GM23338 (cell line): Measurements from ENCODE around the gene NDUFA12. TPM values are rescaled to one million over a fixed set of nuclear protein-coding genes. Genes with fewer than 3 reads are reported as not detected.

Experiments used
- ATAC-seq: fragments of 200-7000 bp; cut with Tn5 transposase; 3 replicates; pipeline ENCODE4 v1.9.1; 2020
- DNase-seq: peaks from one replicate; pipeline ENCODE4 v3.0.0-alpha.2; 2015; ENCODE audit warnings: low spot score
- H2AFZ ChIP-seq: fragments of 200-600 bp; sonication (generic); 2 replicates; pipeline ENCODE4 v1.8.0; 2016; ENCODE audit warnings: antibody characterized with exemption, mild to moderate bottlenecking, moderate library complexity
- H3F3A ChIP-seq: fragments of 200-600 bp; sonication (generic); replicated peaks from 2 replicates; pipeline ENCODE4 v1.8.0; 2017; ENCODE audit warnings: antibody characterized with exemption, mixed run types, low read depth
- H3K27ac ChIP-seq: fragments of 200-600 bp; sonication (generic); 2 replicates; pipeline ENCODE4 v1.6.1; 2016; ENCODE audit warnings: low read depth
- H3K27me3 ChIP-seq: fragments of 200-600 bp; sonication (generic); 2 replicates; pipeline ENCODE4 v1.8.0; 2016; ENCODE audit warnings: mild to moderate bottlenecking, mixed run types, moderate library complexity; ENCODE audit not compliant: insufficient read depth
- H3K36me3 ChIP-seq: fragments of 200-600 bp; sonication (generic); 2 replicates; pipeline ENCODE4 v1.8.0; 2016; ENCODE audit warnings: mild to moderate bottlenecking; ENCODE audit not compliant: insufficient read depth
- H3K4me1 ChIP-seq: fragments of 200-600 bp; sonication (generic); 2 replicates; pipeline ENCODE4 v1.8.0; 2016; ENCODE audit warnings: mild to moderate bottlenecking, moderate library complexity; ENCODE audit not compliant: insufficient read depth
- H3K4me2 ChIP-seq: fragments of 200-600 bp; sonication (generic); 2 replicates; pipeline ENCODE4 v1.7.1; 2017; ENCODE audit warnings: mixed run types
- H3K4me3 ChIP-seq: fragments of 200-600 bp; sonication (generic); 2 replicates; pipeline ENCODE4 v1.6.1; 2016; ENCODE audit warnings: mixed run types
- H3K79me2 ChIP-seq: fragments of 200-600 bp; sonication (generic); replicated peaks from 2 replicates; pipeline ENCODE4 v1.8.0; 2017; ENCODE audit warnings: mild to moderate bottlenecking; ENCODE audit not compliant: insufficient read depth
- H3K9me2 ChIP-seq: fragments of 200-600 bp; sonication (generic); 2 replicates; pipeline ENCODE4 v1.8.0; 2017; ENCODE audit not compliant: insufficient read depth
- H4K20me1 ChIP-seq: fragments of 200-600 bp; sonication (generic); replicated peaks from 2 replicates; pipeline ENCODE4 v1.8.0; 2017; ENCODE audit warnings: mild to moderate bottlenecking; ENCODE audit not compliant: insufficient read depth
- H3K27ac Mint-ChIP-seq: 2 replicates; pipeline ENCODE4 v1.8.0; 2020; ENCODE audit warnings: inconsistent platforms, mild to moderate bottlenecking, moderate library complexity, mixed read lengths
- H3K27me3 Mint-ChIP-seq: 3 replicates; pipeline ENCODE4 v1.8.0; 2022; ENCODE audit warnings: low read depth, mild to moderate bottlenecking, moderate library complexity, mixed read lengths, inconsistent platforms; ENCODE audit not compliant: insufficient read depth, poor library complexity
- H3K36me3 Mint-ChIP-seq: 3 replicates; pipeline ENCODE4 v1.8.0; 2021; ENCODE audit warnings: low read depth, mild to moderate bottlenecking, inconsistent platforms, moderate library complexity, mixed read lengths
- H3K4me1 Mint-ChIP-seq: 3 replicates; pipeline ENCODE4 v1.8.0; 2020; ENCODE audit warnings: mild to moderate bottlenecking, inconsistent platforms, mixed read lengths
- H3K4me3 Mint-ChIP-seq: 3 replicates; pipeline ENCODE4 v1.8.0; 2021; ENCODE audit warnings: moderate library complexity, mild to moderate bottlenecking, inconsistent platforms, mixed read lengths
- H3K9me3 Mint-ChIP-seq: 3 replicates; pipeline ENCODE4 v1.8.0; 2020; ENCODE audit warnings: moderate library complexity, mild to moderate bottlenecking, inconsistent platforms, mixed read lengths
- CREB1 ChIP-seq: fragments of 250-450 bp; sonication (Bioruptor Pico); IDR thresholded peaks from 2 replicates; pipeline ENCODE4 v1.5.0; 2020; ENCODE audit warnings: low read depth, mild to moderate bottlenecking, moderate library complexity
- CTCF ChIP-seq, 2 experiments: fragments of 200-600 bp in 1 of 2; sonication (generic) in 1 of 2; conservative IDR thresholded peaks; 2 replicates each; pipeline versions ENCODE4 v1.5.1 to v1.6.1; 2016 to 2017; ENCODE audit warnings: antibody characterized with exemption in 2 of 2, low read depth in 2 of 2, mild to moderate bottlenecking in 2 of 2, moderate library complexity in 1 of 2
- EZH2 ChIP-seq: fragments of 200-600 bp; sonication (generic); IDR thresholded peaks from one replicate; pipeline ENCODE4 v1.8.0; 2017; ENCODE audit warnings: antibody characterized with exemption, mild to moderate bottlenecking, low read depth; ENCODE audit not compliant: unreplicated experiment
- EZH2phosphoT487 ChIP-seq: fragments of 200-600 bp; sonication (generic); IDR thresholded peaks from one replicate; pipeline ENCODE4 v1.8.1; 2018; ENCODE audit warnings: antibody characterized with exemption; ENCODE audit not compliant: unreplicated experiment
- JUNB ChIP-seq: IDR thresholded peaks from one replicate; pipeline ENCODE4 v1.6.1; 2016; ENCODE audit warnings: antibody characterized with exemption; ENCODE audit not compliant: unreplicated experiment
- NANOG ChIP-seq: IDR thresholded peaks from 2 replicates; pipeline ENCODE4 v1.6.1; 2016; ENCODE audit warnings: antibody characterized with exemption, borderline replicate concordance
- POLR2AphosphoS5 ChIP-seq: IDR thresholded peaks from 2 replicates; pipeline ENCODE4 v1.6.1; 2016; ENCODE audit warnings: antibody characterized with exemption, low read depth
- REST ChIP-seq: IDR thresholded peaks from one replicate; pipeline ENCODE4 v1.6.1; 2018; ENCODE audit warnings: antibody characterized with exemption; ENCODE audit not compliant: unreplicated experiment
- STAT1 ChIP-seq: IDR thresholded peaks from one replicate; pipeline ENCODE4 v1.6.1; 2016; ENCODE audit warnings: antibody characterized with exemption; ENCODE audit not compliant: unreplicated experiment
- ZNF114 ChIP-seq: fragments of 250-450 bp; sonication (Bioruptor Pico); IDR thresholded peaks from 2 replicates; pipeline ENCODE4 v1.5.0; 2020; ENCODE audit warnings: mild to moderate bottlenecking, moderate library complexity
- ZNF331 ChIP-seq: fragments of 250-450 bp; sonication (Bioruptor Pico); IDR thresholded peaks from 2 replicates; pipeline ENCODE4 v1.5.0; 2020; ENCODE audit warnings: low read depth, mild to moderate bottlenecking, moderate library complexity
- ZNF462 ChIP-seq: fragments of 250-450 bp; sonication (Bioruptor Pico); IDR thresholded peaks from 2 replicates; pipeline ENCODE4 v1.5.0; 2020; ENCODE audit warnings: mild to moderate bottlenecking, moderate library complexity
- polyA plus RNA-seq: library from polyadenylated mRNA; unstranded; fragments of >200 nt; fragmentation: Nextera tagmentation; extraction: Ambion mirVana; gene quantifications from 2 replicates; pipeline ENCODE4 v1.2.1, GENCODE V29; 2016
- total RNA-seq: library from RNA; depleted of rRNA; stranded (reverse); fragments of >200 nt; shearing (Covaris generic); gene quantifications from 2 replicates; pipeline ENCODE4 v1.2.3, GENCODE V29; 2014
- TF ChIP-seq, protein P1 (sequence below): IDR thresholded peaks from 2 replicates; pipeline ENCODE4 v1.6.1; 2016; ENCODE audit warnings: antibody characterized with exemption

NDUFA12 gene
- total and polyA plus RNA-seq, 2 experiments from 2014 or later = 84.9 to 386 TPM

DNA sequence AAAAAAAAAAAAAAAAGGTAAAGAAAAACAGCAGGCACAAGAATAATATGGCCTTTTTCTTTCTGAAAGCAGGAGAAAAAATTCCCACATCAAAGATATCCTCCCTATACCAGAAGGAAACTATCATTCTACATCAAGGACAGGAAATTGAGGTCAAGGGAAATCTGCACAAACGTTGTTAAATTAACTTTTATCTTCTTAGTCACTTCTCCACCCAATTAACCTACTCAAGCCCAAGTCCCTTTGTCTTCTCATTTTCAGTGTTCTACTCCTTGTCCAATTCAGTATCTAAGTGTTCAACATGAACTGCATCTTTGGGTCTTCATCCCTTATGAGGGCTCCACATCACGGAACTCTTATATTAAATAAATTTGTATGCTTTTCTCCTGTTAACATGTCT lies 15.7 kb downstream of the NDUFA12 start:
- Histone ChIP-seq H2AFZ (no peak overlapping the region), H3K4me1 (0 out of 2 replicates have a peak, but pooled peaks cover 6% of the 10 kb centered on the region), H3K27ac (0 out of 2 replicates have a peak overlapping the region, but pooled peaks have one; percentile 18), H3K36me3 (no peaks in the 10 kb centered on the region), H3K27me3 (no peaks in the 10 kb centered on the region), H3K4me2 (no peak overlapping the region), H4K20me1 (no peaks in the 10 kb centered on the region), H3K79me2 (no peaks in the 10 kb centered on the region; the same call in 1 of the 2 replicates), H3F3A (no peaks in the 10 kb centered on the region), H3K9me2 (no peaks in the 10 kb centered on the region), H3K4me3 (no peak overlapping the region)
- DNase-seq = no peak
- Mint-ChIP-seq H3K9me3 (no peaks in the 10 kb centered on the region), H3K36me3 (peaks cover 10% of the 10 kb centered on the region; the same call in 2 of the 3 replicates), H3K27me3 (peaks cover 3% of the 10 kb centered on the region), H3K27ac (no peak overlapping the region), H3K4me3 (no peak overlapping the region), H3K4me1 (peaks cover 12% of the 10 kb centered on the region)
- TF ChIP-seq, protein P1, sequence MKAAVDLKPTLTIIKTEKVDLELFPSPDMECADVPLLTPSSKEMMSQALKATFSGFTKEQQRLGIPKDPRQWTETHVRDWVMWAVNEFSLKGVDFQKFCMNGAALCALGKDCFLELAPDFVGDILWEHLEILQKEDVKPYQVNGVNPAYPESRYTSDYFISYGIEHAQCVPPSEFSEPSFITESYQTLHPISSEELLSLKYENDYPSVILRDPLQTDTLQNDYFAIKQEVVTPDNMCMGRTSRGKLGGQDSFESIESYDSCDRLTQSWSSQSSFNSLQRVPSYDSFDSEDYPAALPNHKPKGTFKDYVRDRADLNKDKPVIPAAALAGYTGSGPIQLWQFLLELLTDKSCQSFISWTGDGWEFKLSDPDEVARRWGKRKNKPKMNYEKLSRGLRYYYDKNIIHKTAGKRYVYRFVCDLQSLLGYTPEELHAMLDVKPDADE = no peak
- TF ChIP-seq CREB1 (CRISPR knock-in tag) (no peak), STAT1 (no peak), JUNB (no peak), CTCF (conservative IDR thresholded peaks at IDR 0.05; ENCODE audit: low read depth in 2 of 2) (no peak), EZH2 (no peak), REST (no peak), ZNF114 (no peak), NANOG (no peak), ZNF331 (CRISPR knock-in tag) (no peak), POLR2AphosphoS5 (no peak), EZH2phosphoT487 (no peak), ZNF462 (CRISPR knock-in tag) (no peak)
- no peak for ATAC-seq
